Glomerular visceral epithelial cell (primary cell): Measurements from ENCODE around the gene PFKFB3.

ENCODE experiments used
- DNase-seq: peaks from one replicate; pipeline ENCODE4 v3.0.0-alpha.2; 2016; ENCODE audit errors: extremely low spot score

PFKFB3 gene

DNA sequence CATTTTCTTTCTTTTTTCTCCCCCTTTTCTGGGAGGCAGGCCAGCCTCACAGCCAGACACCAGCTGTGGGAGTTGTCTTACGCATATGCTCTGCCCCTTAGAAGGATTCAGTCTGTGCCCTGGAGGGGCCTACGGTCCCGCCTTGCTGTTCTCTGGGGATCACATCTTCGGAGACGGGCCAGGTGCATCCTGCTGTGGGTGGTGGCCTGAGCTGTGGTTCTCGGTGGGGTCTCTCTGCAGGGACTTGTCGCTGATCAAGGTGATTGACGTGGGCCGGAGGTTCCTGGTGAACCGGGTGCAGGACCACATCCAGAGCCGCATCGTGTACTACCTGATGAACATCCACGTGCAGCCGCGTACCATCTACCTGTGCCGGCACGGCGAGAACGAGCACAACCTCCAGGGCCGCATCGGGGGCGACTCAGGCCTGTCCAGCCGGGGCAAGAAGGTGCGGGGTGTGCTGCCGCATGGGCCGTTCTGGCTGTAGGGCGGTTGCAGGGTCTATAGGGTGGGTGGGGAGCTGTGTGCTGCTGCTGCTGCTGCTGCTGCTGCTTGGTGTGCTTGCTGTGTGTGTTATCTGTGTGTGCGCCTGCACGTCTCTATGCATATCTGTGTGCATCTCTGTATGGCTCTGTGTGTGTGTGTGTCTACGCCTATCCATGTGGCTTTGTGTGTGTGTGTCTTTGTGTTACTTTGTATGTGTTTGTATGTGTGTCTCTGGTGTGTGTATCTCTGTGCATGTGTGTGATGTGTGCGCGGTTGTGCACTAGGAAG, 17.9 kb downstream of the PFKFB3 start:
- DNase-seq: no peak

DNA sequence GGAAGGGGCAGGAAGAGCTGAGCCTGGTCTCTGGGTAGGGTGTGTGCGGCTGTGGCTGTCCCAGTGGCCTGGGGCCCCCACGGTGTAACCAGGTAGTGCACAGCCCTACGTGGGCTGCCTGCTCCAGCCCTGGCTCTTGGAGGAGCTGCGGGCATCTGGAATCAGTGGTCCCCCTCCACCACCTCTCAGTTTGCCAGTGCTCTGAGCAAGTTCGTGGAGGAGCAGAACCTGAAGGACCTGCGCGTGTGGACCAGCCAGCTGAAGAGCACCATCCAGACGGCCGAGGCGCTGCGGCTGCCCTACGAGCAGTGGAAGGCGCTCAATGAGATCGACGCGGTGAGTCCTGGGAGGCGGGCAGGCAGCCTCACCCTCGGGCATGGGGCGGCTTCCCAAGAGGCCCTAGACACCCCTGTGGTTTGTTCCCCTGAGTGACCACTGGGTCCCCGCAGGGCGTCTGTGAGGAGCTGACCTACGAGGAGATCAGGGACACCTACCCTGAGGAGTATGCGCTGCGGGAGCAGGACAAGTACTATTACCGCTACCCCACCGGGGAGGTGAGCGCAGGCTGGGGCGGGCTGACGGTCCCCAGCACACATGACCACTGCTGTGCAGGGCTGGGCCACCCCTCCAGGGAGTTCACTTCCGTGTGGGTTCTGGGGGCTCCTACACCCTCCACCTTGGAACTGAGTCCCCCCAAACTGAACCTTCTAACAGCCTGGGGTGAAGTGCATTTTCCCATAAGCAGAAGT, 18.6 kb downstream of the PFKFB3 start:
- no peak for DNase-seq

DNA sequence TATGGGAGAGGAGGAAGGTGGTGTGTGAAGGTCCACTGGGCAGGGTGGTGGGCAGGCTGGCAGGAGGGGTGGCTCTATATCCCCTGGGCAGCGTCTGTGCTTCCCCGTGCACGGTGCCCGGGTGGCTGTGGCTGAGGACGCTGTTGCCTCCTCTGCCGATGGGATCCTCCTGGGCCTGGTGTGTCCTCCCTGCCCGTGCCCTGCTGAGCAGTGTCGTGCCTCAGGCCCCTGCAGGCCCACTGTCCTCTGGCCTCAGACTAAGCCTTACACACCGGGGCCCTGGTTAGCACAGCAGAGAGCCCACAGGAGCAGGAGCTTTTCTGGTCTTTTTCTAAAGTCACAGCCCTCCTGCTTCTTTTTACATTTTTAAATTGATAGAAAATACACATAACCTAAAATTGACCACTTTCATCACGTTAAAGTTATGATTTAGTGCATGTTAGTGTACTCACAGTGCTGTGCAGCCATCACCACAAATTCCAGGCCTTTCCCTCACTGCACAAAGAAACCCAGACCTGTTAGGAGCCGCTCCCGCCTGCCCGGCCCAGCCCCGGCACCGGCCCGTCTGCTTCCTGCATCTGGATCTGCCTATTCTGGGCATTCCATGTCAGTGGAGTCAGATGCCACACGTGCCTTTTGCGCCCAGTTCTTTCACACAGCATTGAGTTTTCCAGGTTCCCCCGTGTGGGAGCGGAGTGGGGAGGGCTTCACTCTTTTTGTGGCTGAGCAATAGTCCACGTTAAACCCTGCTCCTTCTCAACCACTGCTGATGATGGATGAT, 19.4 kb downstream of the PFKFB3 start:
- peak; percentile 63 for DNase-seq

DNA sequence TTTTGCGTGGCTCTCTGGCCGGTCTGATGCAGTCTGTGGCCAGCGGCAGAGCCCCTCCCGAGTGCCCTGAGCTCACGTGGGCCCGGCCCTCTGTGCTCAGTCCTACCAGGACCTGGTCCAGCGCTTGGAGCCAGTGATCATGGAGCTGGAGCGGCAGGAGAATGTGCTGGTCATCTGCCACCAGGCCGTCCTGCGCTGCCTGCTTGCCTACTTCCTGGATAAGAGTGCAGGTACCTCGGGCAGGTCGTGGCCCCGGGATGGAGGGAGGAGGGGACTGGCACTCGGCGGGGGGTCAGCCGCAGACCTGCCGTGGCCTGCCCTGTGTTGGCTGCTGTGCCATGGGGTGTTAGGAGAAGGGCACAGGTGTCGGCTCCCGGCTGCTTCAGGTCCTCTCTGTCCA, 20.0 kb downstream of the PFKFB3 start:
- no peak for DNase-seq

DNA sequence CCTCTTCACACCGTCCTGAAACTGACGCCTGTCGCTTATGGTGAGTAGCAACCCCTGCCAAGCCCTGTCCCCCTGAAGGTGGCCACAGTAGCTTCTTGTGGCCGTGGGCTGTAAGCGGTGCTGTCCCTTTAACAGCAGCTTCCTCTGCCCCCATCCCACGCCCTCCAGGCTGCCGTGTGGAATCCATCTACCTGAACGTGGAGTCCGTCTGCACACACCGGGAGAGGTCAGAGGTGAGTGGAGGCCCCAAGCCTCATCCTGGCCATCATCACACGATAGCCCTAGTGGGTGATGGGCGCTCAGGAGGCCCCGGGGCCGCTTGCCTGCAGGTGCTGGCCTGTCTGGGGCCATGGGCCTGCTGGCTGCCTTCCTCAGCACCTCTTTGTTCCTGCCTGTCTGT, 21.2 kb downstream of the PFKFB3 start:
- no peak for DNase-seq

DNA sequence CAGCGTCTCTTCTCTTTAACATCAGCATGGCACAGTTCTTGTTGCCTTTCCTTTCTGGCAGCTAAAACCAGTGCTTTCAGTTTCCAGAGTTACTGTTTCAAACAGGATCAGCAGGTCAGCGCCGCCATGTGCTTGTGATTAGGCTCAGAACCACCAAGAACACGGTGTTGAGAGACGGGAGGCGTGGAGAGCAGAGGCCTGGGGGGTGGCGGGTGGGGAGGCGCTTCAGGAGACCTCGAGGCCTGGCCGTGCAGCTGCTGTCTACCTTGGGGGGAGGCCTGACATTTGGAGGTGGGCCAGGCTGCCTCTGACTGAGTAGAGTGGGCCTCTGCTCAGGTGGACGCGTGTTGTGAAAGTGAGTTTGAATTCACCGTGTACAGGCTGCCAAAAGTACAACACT, 22.0 kb downstream of the PFKFB3 start:
- no peak for DNase-seq

DNA sequence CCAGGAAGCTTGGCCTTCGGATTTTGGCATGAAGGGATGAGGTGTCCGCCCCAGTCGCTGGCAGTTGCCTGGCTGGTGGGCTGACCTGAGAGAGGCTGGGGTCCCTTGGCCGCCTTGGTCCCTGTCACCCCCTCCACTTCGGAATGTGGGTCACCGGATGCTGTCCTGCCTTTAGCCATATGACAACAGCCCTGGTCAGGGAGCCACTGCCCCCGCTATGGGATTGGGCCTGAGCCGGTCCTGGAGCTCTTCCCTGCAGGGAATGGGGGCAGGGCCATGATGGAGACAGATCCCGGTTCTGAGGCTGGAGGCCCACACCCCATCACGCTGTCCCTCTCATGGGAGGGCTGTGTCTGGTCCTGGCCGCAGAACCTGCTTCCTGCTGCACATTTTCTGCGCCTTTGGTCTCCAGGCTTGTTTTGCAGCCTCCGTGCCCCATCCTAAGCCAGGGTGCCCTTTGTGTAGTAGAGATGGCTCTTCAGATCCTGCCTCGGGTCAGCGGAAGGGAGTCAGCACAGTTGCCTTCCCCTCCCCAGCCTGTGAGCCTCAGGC, 22.6 kb downstream of the PFKFB3 start:
- DNase-seq: no peak

DNA sequence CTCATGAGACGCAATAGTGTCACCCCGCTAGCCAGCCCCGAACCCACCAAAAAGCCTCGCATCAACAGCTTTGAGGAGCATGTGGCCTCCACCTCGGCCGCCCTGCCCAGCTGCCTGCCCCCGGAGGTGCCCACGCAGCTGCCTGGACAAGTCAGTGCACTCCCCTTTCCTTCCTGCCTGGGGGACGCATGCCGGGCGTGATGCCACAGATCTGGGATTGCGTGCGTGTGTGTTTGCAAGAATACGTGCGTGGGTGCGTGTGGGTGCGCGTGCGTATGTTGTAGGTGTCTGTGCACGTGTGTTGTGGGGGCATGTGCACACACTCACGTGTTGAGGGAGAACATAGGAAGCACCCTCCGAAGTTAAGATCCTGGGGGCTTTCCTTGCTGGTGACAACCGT, 23.5 kb downstream of the PFKFB3 start:
- no peak for DNase-seq

DNA sequence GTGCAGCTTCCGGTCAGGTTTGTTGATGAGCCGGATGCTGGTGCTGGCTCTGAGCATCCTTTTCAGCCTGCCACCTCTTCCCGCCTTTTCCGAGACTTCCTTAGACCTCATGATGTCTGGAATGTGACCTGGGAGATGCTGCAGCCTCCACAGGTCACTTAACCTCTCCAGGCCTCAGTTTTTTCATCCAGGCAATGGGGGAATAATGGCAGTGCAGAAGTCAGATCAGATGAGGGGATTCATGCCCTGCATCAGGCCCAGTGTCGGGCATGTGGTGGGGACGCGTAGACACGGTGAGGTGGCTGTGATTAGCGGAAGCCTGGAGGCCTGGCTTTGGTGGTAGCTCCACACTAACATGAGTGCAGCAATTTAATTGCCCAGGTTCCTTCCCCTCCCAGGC, 24.6 kb downstream of the PFKFB3 start:
- no peak for DNase-seq

DNA sequence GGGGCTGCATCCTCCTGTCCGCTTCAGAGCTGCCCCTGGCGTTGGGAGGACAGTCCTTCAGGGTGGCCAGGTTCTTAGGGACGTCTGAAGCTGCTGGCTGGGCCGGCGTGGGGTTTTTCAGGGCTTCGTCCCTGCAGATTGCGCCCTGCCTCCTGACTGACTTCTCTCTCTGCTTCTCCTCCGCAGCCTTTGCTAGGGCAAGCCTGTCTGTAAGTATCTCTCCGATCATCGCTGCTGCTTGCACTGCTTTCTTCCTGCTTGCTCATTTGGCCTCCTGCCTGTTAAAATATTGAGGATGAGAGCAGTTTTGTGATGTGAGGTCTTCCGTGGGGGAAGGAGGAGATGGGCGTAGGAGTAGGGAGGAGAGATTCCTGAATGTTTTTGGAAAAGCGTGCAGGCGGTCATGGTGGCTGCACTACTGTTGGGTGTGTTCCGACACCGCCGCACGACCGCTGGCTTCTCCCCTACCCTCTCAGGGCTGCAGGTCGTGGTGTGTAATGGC, 25.3 kb downstream of the PFKFB3 start:
- no peak for DNase-seq

DNA sequence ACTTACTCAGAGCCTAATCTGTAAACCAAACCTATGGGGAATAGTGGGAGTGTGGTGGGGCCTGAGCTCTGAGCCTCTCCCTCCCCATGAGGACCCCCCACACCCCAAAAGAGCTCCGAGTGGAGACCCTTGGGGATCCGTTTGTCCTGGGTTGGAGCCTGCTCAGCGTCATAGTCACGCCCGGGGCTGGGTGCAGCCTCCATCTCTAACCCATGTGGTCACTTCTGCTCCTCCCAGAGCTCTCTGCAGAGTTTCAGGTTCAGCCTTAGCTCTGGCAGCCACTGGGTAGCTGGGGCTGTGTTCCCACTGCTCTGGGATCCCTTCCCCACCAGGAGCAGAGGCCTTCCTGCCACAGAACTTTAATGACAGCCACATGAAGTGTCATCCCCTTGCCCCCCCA, 25.9 kb downstream of the PFKFB3 start:
- no peak for DNase-seq

DNA sequence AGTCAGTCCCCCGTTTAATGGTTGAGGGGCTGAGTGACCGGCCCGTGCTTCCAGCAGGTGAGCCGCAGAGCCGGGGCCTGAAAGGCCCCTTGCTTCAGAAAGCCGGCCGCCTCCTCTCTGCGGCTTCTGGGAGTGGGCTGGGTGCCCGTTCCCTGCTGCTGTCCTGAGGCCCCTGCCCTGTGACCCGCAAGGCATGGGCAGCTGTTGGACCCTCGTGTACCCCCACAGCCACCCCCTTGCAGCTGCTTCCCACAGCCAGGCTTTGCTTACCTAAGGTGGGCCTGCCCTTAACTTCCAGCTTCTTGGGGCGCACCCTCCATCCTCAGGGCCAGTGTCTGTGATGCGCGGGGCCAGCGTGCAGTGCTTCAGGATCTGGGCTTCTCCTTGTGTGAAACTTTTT, 26.6 kb downstream of the PFKFB3 start:
- DNase-seq: no peak

DNA sequence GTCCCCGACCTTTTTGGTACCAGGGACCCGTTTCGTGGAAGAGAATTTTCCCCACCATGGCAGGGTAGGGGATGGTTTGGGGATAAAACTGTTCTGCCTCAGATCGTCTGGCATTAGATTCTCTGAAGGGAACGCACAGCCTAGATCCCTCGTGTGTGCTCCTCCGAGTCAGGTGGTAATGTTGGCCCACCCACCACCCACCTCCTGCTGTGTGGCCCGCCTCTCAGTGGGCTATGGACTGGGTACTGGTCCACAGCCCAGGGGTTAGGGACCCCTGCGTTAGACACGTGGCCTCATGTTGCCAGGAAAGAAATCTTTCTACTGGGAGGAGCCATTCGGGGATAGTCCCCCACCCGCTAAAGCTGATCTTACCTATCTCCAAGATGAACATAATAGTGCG, 27.0 kb downstream of the PFKFB3 start:
- no peak for DNase-seq

DNA sequence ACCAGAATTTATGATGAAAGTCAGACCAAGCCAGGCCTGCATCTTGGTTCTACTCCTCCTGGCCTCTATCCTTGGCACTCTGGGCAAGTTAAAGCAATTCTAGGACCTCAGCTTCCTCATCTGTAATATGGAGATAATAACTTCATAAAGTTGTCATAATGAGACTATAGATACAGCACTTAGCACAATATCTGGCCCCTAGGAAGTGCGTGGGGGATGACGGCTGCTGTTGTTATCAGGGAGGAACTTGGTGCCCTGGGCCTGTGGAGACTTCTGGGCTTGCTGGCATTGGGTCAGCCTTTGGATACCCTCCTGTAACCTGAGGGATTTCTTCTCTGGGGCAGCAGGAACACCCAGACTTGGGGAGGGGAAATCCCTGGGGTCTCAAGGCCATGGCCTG, 27.6 kb downstream of the PFKFB3 start:
- no peak for DNase-seq

DNA sequence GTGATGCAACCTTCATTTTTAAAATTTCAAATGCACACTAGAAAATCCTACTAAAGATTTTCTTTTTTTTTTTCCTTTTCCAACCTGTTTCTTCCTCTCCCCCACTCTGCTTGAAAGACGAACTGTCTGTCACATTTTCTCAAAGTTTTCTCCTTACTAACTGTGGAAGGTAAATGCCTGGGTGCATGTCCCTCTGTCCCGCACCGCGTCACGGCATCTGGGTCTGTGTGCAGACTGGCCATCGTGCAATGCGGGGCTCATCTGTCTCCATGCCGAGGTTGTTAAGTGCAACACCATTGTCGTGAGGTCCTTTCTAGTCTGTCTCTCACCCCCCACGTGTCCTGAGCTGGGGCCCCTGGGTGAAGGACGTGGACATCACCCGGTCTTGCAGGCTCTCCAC, 28.4 kb downstream of the PFKFB3 start:
- no peak for DNase-seq

DNA sequence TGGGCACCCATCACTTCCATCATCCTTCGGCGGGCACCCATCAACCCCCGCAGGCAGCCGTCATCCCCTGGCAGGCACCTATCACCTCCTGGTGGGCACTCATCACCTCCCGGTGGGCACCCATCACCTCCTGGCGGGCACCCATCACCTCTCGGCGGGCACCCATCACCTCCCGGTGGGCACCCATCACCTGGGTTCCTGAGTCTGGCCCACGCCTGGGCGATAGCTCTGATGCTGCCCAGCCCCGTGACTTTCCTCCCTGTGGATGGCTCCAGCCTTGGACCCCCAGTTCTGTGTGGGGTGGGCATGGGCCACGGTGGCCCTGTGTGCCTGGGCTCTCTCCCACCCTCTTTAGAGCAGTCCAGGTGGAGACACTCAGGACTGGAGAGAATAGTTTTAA, 29.0 kb downstream of the PFKFB3 start:
- no peak for DNase-seq

DNA sequence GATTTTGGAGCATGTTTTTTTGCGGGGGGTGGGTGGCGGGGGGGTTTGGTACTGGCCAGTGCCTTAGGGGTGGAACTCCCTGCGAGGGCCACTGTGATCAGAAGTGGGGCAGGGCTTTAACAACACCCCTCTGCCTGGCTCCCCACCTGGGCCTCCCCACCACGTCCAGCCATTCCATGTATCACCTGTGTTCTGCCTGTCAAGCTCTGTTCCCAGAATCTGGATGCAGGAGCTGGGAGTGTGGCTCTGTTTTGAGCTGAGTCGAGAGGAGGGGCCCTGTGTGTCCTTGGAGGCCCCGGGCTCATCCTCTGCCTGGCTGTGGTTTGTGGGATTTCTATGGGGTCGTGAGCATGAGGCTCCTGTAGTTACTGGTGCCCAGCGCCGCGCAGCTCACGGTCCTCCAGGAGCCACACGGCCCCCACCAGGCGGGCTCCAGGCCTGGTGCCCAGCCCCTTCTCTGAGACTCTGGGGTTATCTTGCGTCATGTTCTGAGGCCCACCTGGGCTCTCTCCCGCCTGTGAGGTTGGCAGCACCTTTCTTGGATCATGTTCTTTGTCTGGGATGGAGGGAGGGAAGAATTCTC, 29.6 kb downstream of the PFKFB3 start:
- DNase-seq: no peak

DNA sequence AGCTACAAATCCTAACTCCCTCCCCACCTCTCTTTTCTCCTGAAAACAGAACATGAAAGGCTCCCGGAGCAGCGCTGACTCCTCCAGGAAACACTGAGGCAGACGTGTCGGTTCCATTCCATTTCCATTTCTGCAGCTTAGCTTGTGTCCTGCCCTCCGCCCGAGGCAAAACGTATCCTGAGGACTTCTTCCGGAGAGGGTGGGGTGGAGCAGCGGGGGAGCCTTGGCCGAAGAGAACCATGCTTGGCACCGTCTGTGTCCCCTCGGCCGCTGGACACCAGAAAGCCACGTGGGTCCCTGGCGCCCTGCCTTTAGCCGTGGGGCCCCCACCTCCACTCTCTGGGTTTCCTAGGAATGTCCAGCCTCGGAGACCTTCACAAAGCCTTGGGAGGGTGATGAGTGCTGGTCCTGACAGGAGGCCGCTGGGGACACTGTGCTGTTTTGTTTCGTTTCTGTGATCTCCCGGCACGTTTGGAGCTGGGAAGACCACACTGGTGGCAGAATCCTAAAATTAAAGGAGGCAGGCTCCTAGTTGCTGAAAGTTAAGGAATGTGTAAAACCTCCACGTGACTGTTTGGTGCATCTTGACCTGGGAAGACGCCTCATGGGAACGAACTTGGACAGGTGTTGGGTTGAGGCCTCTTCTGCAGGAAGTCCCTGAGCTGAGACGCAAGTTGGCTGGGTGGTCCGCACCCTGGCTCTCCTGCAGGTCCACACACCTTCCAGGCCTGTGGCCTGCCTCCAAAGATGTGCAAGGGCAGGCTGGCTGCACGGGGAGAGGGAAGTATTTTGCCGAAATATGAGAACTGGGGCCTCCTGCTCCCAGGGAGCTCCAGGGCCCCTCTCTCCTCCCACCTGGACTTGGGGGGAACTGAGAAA, 30.4 kb downstream of the PFKFB3 start:
- DNase-seq: no peak

DNA sequence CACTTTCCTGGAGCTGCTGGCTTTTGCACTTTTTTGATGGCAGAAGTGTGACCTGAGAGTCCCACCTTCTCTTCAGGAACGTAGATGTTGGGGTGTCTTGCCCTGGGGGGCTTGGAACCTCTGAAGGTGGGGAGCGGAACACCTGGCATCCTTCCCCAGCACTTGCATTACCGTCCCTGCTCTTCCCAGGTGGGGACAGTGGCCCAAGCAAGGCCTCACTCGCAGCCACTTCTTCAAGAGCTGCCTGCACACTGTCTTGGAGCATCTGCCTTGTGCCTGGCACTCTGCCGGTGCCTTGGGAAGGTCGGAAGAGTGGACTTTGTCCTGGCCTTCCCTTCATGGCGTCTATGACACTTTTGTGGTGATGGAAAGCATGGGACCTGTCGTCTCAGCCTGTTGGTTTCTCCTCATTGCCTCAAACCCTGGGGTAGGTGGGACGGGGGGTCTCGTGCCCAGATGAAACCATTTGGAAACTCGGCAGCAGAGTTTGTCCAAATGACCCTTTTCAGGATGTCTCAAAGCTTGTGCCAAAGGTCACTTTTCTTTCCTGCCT, 31.1 kb downstream of the PFKFB3 start:
- DNase-seq: no peak

DNA sequence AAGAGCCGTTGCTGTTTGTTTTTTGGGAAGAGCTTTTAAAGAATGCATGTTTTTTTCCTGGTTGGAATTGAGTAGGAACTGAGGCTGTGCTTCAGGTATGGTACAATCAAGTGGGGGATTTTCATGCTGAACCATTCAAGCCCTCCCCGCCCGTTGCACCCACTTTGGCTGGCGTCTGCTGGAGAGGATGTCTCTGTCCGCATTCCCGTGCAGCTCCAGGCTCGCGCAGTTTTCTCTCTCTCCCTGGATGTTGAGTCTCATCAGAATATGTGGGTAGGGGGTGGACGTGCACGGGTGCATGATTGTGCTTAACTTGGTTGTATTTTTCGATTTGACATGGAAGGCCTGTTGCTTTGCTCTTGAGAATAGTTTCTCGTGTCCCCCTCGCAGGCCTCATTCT, 31.6 kb downstream of the PFKFB3 start:
- no peak for DNase-seq
